GM12891 (cell line): Measurements from ENCODE around the gene MAN1A1.

Experiments
- POLR2A ChIP-seq: IDR thresholded peaks from 2 replicates; pipeline ENCODE4 v1.6.1; 2011; ENCODE audit warnings: low read depth, low read length, control low read depth
- POLR2AphosphoS5 ChIP-seq: IDR thresholded peaks from 2 replicates; pipeline ENCODE4 v1.6.1; 2011; ENCODE audit warnings: low read depth, low read length, control low read depth
- POU2F2 ChIP-seq: IDR thresholded peaks from 2 replicates; pipeline ENCODE4 v1.6.1; 2011; ENCODE audit warnings: low read depth, mild to moderate bottlenecking, control low read depth, low read length, moderate library complexity
- SPI1 ChIP-seq: IDR thresholded peaks from 2 replicates; pipeline ENCODE4 v1.6.1; 2011; ENCODE audit warnings: low read depth, low read length, control low read depth
- TAF1 ChIP-seq: IDR thresholded peaks from 2 replicates; pipeline ENCODE4 v1.6.1; 2011; ENCODE audit warnings: low read depth, low read length, control low read depth

GRCh38 chr6:119241111-119241465, 108.5 kb downstream of the MAN1A1 start:
- TF ChIP-seq SPI1 (no peak), POLR2A (no peak), TAF1 (no peak), POLR2AphosphoS5 (no peak), POU2F2 (no peak)
